ENCODE results near the gene CACUL1. TPM values are rescaled to one million over a fixed set of nuclear protein-coding genes. Genes with fewer than 3 reads are reported as not detected.
"Not testable (repeated sequence)": the region's sequence is repeated elsewhere in the genome, so short reads cannot be mapped to it uniquely, and the experiment has no call there.

CACUL1 gene
- total RNA-seq: 10 to 100 TPM; 18.4 to 19.2 TPM

- Mint-ChIP-seq H3K9me3 (no peaks in the 10 kb centered on the region), H3K4me3 (peak within 1 kb of the TSS; percentile 95), H3K36me3 (ENCODE audit: low read depth) (no peaks in the 10 kb centered on the region), H3K27ac (peak within 1 kb of the TSS; percentile 82), H3K4me1 (ENCODE audit: low read depth) (peaks cover 37% of the 10 kb centered on the region), H3K27me3 (ENCODE audit: low read depth) (no peaks in the 10 kb centered on the region)
- CTCF ChIA-PET: interaction anchor here (0.7 to 1.4 kb wide), 4 partner anchors 14 to 95 kb away, joined by 3 to 6 read pairs (median 4); no protein-coding TSS in a partner anchor
- DNase-seq: peak; percentile 99
- intact Hi-C loops (cut with micrococcal nuclease): loop anchor here (1.0 to 10.0 kb wide), 16 partner anchors 56 to 1379 kb away; partner anchors contain the start of genes BAG3, EIF3A, FAM204A and INPP5F
Measured at GRCh38 chr10:118754556-118755423, at the start of gene CACUL1. CACUL1 (minus strand) TSS chr10:118754970; CDS start chr10:118754762, 208 bp downstream.

- CTCF ChIA-PET: interaction anchor here (1.0 to 1.6 kb wide), 3 partner anchors 12 to 83 kb away, joined by 3 read pairs; no protein-coding TSS in a partner anchor
- Mint-ChIP-seq H3K4me1 (ENCODE audit: low read depth) (peaks cover 3% of the 10 kb centered on the region), H3K27me3 (ENCODE audit: low read depth) (no peaks in the 10 kb centered on the region), H3K36me3 (ENCODE audit: low read depth) (no peaks in the 10 kb centered on the region), H3K9me3 (no peaks in the 10 kb centered on the region), H3K27ac (no peak overlapping the region), H3K4me3 (no peak overlapping the region)
- intact Hi-C loops (cut with micrococcal nuclease): loop anchor here (5.0 kb wide), 1 partner anchor 48 kb away; no protein-coding TSS in a partner anchor
- DNase-seq: no peak
Measured at GRCh38 chr10:118804262-118804773, 49.5 kb upstream of the CACUL1 start.

GRCh38 chr10:118802126-118802793 is 47.5 kb upstream of the CACUL1 start:
- H3K4me3 Mint-ChIP-seq: no peak overlapping the region
- no peaks in the 10 kb centered on the region for H3K36me3 Mint-ChIP-seq (ENCODE audit: low read depth)
- CTCF ChIA-PET: interaction anchor here (0.5 to 0.6 kb wide), 2 partner anchors 9 to 85 kb away, joined by 3 to 6 read pairs; no protein-coding TSS in a partner anchor
- H3K27me3 Mint-ChIP-seq (ENCODE audit: low read depth): no peaks in the 10 kb centered on the region
- H3K27ac Mint-ChIP-seq: no peak overlapping the region
- H3K9me3 Mint-ChIP-seq: no peaks in the 10 kb centered on the region
- no peak for DNase-seq
- intact Hi-C loops (cut with micrococcal nuclease): loop anchor here (5.0 kb wide), 1 partner anchor 50 kb away; no protein-coding TSS in a partner anchor
- H3K4me1 Mint-ChIP-seq (ENCODE audit: low read depth): peaks cover 3% of the 10 kb centered on the region

- CTCF ChIA-PET: interaction anchor here (0.6 to 0.9 kb wide), 3 partner anchors 231 to 237 kb away, joined by 3 to 5 read pairs (median 3); no protein-coding TSS in a partner anchor
- intact Hi-C loops (cut with micrococcal nuclease): loop anchor here (1.0 to 5.0 kb wide), 3 partner anchors 51 to 233 kb away; no protein-coding TSS in a partner anchor
- DNase-seq: peak; percentile 46
Measured at GRCh38 chr10:118800920-118801319, 46.1 kb upstream of the CACUL1 start.

GRCh38 chr10:118799777-118800176 is 45.0 kb upstream of the CACUL1 start:
- CTCF ChIA-PET: interaction anchor here (0.6 kb wide), 1 partner anchor 172 kb away, joined by 3 read pairs; no protein-coding TSS in a partner anchor
- Mint-ChIP-seq H3K36me3 (ENCODE audit: low read depth) (no peaks in the 10 kb centered on the region), H3K9me3 (peaks cover 6% of the 10 kb centered on the region), H3K27ac (no peak overlapping the region), H3K4me1 (ENCODE audit: low read depth) (peaks cover 3% of the 10 kb centered on the region), H3K4me3 (no peak overlapping the region), H3K27me3 (ENCODE audit: low read depth) (peaks cover 8% of the 10 kb centered on the region)
- intact Hi-C loops (cut with micrococcal nuclease): loop anchor here (2.0 to 5.0 kb wide), 2 partner anchors 53 to 67 kb away; no protein-coding TSS in a partner anchor
- no peak for DNase-seq

More at GRCh38 chr10:118800920-118801319, 46.1 kb upstream of the CACUL1 start:
- H3K9me3 Mint-ChIP-seq: peaks cover 3% of the 10 kb centered on the region
- peaks cover 3% of the 10 kb centered on the region for H3K4me1 Mint-ChIP-seq (ENCODE audit: low read depth)
- H3K4me3 Mint-ChIP-seq: no peak overlapping the region
- peaks cover 6% of the 10 kb centered on the region for H3K27me3 Mint-ChIP-seq (ENCODE audit: low read depth)
- H3K27ac Mint-ChIP-seq: no peak overlapping the region
- no peaks in the 10 kb centered on the region for H3K36me3 Mint-ChIP-seq (ENCODE audit: low read depth)

DNA sequence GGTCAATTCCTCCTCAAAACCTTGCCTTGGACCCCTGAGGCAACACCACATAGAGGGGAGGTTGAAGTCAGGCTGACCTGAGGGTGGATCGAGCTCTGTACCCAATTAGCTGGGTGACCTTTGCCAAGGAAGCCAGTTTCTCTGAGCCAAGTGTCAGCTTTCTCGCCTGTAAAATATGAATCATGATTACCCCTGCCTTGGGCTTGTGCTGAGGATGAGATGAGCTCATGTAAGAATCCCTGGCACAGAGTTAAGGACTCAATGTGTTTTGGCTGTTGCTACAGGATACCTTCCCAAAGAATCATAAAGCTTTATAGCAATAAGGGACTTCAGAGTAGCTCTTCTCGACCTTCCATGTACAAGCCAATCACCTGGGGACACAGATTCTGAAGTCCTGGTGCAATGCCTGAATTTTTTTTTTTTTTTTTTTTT is 43.5 kb upstream of the CACUL1 start:
- peaks cover 8% of the 10 kb centered on the region for H3K27me3 Mint-ChIP-seq (ENCODE audit: low read depth)
- peaks cover 3% of the 10 kb centered on the region for H3K4me1 Mint-ChIP-seq (ENCODE audit: low read depth)
- H3K36me3 Mint-ChIP-seq (ENCODE audit: low read depth): no peaks in the 10 kb centered on the region
- DNase-seq: no peak
- no peak overlapping the region for H3K27ac Mint-ChIP-seq
- intact Hi-C loops (cut with micrococcal nuclease): no loop called here
- H3K9me3 Mint-ChIP-seq: peaks cover 6% of the 10 kb centered on the region
- CTCF ChIA-PET: interaction anchor here (1.1 kb wide), 1 partner anchor 229 kb away, joined by 3 read pairs; no protein-coding TSS in a partner anchor
- H3K4me3 Mint-ChIP-seq: no peak overlapping the region

GRCh38 chr10:118794971-118795370 is 40.2 kb upstream of the CACUL1 start:
- H3K27ac Mint-ChIP-seq; intact Hi-C loops (cut with micrococcal nuclease); H3K27me3 Mint-ChIP-seq (ENCODE audit: low read depth); CTCF ChIA-PET; H3K36me3 Mint-ChIP-seq (ENCODE audit: low read depth); DNase-seq; H3K4me1 Mint-ChIP-seq (ENCODE audit: low read depth); H3K4me3 Mint-ChIP-seq; H3K9me3 Mint-ChIP-seq: not testable (repeated sequence)

DNA sequence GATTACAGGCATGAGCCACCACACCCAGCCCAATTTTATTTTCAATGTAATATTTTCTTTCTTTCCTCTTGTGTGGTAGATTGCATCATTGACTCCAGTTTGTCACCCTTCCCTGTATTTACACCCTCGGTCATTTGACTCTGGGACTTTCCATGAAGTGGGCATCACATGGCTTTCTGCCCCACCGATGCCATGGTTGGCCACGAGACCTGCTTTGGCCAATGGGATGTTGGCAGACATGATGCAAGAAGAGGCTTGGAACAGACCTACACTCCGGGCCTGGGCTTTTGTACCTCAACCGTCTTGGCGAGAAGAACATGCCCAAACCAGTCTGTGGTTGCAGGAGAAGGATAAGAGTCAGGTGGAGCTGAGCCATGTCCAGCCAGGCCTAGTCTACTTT is 38.8 kb upstream of the CACUL1 start:
- no peak for DNase-seq
- Mint-ChIP-seq H3K4me1 (ENCODE audit: low read depth) (no peaks in the 10 kb centered on the region), H3K27ac (no peak overlapping the region), H3K9me3 (peaks cover 6% of the 10 kb centered on the region), H3K27me3 (ENCODE audit: low read depth) (peaks cover 8% of the 10 kb centered on the region), H3K4me3 (no peak overlapping the region), H3K36me3 (ENCODE audit: low read depth) (no peaks in the 10 kb centered on the region)
- CTCF ChIA-PET: interaction anchor here (0.7 kb wide), 1 partner anchor 9 kb away, joined by 6 read pairs; no protein-coding TSS in a partner anchor
- intact Hi-C loops (cut with micrococcal nuclease): no loop called here

DNA sequence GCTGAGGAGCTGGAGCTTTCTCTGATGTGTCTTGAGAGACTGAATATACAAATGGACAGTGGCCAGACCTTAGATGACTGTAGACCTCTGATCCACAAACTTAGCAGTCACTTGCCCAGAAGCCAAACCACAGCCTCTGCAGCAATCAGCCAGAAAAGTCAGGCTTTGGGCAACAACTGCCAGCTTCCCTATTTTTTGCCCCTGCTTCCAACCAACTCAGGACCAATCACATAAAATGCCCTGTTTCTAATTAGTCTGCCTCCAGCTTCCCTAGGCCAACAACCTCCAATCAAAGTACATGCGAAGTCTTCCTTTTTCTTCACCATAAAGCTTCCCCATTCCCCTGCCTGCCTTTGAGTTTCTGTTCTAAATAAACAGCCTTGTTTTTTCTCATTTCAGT is 37.8 kb upstream of the CACUL1 start:
- H3K27ac Mint-ChIP-seq: no peak overlapping the region
- peaks cover 6% of the 10 kb centered on the region for H3K9me3 Mint-ChIP-seq
- no peaks in the 10 kb centered on the region for H3K4me1 Mint-ChIP-seq (ENCODE audit: low read depth)
- peaks cover 8% of the 10 kb centered on the region for H3K27me3 Mint-ChIP-seq (ENCODE audit: low read depth)
- H3K4me3 Mint-ChIP-seq: no peak overlapping the region
- no peak for DNase-seq
- CTCF ChIA-PET: no interaction called here
- intact Hi-C loops (cut with micrococcal nuclease): no loop called here
- H3K36me3 Mint-ChIP-seq (ENCODE audit: low read depth): no peaks in the 10 kb centered on the region

GRCh38 chr10:118790058-118790457 is 35.3 kb upstream of the CACUL1 start:
- H3K27ac Mint-ChIP-seq: no peak overlapping the region
- no peaks in the 10 kb centered on the region for H3K9me3 Mint-ChIP-seq
- H3K36me3 Mint-ChIP-seq (ENCODE audit: low read depth): no peaks in the 10 kb centered on the region
- H3K27me3 Mint-ChIP-seq (ENCODE audit: low read depth): no peaks in the 10 kb centered on the region
- no peaks in the 10 kb centered on the region for H3K4me1 Mint-ChIP-seq (ENCODE audit: low read depth)
- CTCF ChIA-PET: no interaction called here
- H3K4me3 Mint-ChIP-seq: no peak overlapping the region
- DNase-seq: no peak
- intact Hi-C loops (cut with micrococcal nuclease): no loop called here

GRCh38 chr10:118785551-118785950 is 30.8 kb upstream of the CACUL1 start:
- no peaks in the 10 kb centered on the region for H3K4me1 Mint-ChIP-seq (ENCODE audit: low read depth)
- no peak overlapping the region for H3K4me3 Mint-ChIP-seq
- intact Hi-C loops (cut with micrococcal nuclease): no loop called here
- no peak overlapping the region for H3K27ac Mint-ChIP-seq
- no peak for DNase-seq
- no peaks in the 10 kb centered on the region for H3K9me3 Mint-ChIP-seq
- H3K36me3 Mint-ChIP-seq (ENCODE audit: low read depth): no peaks in the 10 kb centered on the region
- H3K27me3 Mint-ChIP-seq (ENCODE audit: low read depth): no peaks in the 10 kb centered on the region
- CTCF ChIA-PET: interaction anchor here (1.0 kb wide), 1 partner anchor 159 kb away, joined by 4 read pairs; no protein-coding TSS in a partner anchor

Measured in activated naive CD4-positive, alpha-beta T cell treated with anti-CD3 and anti-CD28 coated beads for 36 hours (primary cell).